Ishikawa (cell line): ENCODE results near the gene SRA1.

ENCODE experiments used
- CEBPB ChIP-seq: IDR thresholded peaks from 2 replicates; pipeline ENCODE4 v1.6.1; 2012
- CREB1 ChIP-seq: IDR thresholded peaks from 2 replicates; pipeline ENCODE4 v1.6.1; 2012; ENCODE audit warnings: low read depth
- EP300 ChIP-seq: IDR thresholded peaks from 2 replicates; pipeline ENCODE4 v1.6.1; 2012; ENCODE audit warnings: borderline replicate concordance
- FOXM1 ChIP-seq: IDR thresholded peaks from 2 replicates; pipeline ENCODE4 v1.6.1; 2012; ENCODE audit warnings: low read depth, borderline replicate concordance
- NFIC ChIP-seq: IDR thresholded peaks from 2 replicates; pipeline ENCODE4 v1.6.1; 2012
- RAD21 ChIP-seq: IDR thresholded peaks from 2 replicates; pipeline ENCODE4 v1.6.1; 2012; ENCODE audit warnings: low read depth
- TAF1 ChIP-seq: IDR thresholded peaks from 2 replicates; pipeline ENCODE4 v1.6.1; 2012; ENCODE audit warnings: low read depth, mild to moderate bottlenecking
- TCF12 ChIP-seq: IDR thresholded peaks from 2 replicates; pipeline ENCODE4 v1.6.1; 2012; ENCODE audit warnings: low read depth
- TEAD4 ChIP-seq: IDR thresholded peaks from 2 replicates; pipeline ENCODE4 v1.6.1; 2012
- YY1 ChIP-seq: IDR thresholded peaks from 2 replicates; pipeline ENCODE4 v1.6.1; 2012; ENCODE audit warnings: low read depth
- ZBTB7A ChIP-seq: IDR thresholded peaks from 2 replicates; pipeline ENCODE4 v1.6.1; 2012; ENCODE audit warnings: low read depth
- TF ChIP-seq, protein P1 (sequence below): IDR thresholded peaks from 2 replicates; pipeline ENCODE4 v1.6.1; 2012; ENCODE audit warnings: low read depth, mild to moderate bottlenecking
- TF ChIP-seq, protein P2 (sequence below): IDR thresholded peaks from 2 replicates; pipeline ENCODE4 v1.6.1; 2012
- TF ChIP-seq, protein P3 (sequence below): IDR thresholded peaks from 2 replicates; pipeline ENCODE4 v1.6.1; 2012

DNA sequence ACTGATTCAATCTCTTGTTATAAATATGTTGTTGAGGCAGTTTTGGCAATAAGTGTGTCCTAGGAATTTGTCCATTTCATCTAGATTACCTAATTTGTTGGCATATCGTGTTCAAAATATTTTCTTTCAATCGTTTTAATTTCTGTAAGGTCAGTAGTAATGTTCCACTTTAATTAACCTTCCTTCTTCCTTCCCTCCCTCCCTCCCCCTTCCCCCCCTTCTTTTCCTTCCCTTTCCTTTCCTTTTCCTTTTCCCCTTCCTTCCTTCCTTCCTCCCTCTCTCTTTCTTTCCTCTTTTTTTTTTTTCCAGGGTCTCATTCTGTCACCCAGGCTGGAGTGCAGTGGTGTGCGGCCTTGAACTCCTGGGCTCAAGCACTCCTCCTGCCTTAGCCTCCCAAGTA is 48.6 kb upstream of the SRA1 start:
- no peak for TF ChIP-seq RAD21
- no peak for TF ChIP-seq ZBTB7A
- TF ChIP-seq, protein P1, sequence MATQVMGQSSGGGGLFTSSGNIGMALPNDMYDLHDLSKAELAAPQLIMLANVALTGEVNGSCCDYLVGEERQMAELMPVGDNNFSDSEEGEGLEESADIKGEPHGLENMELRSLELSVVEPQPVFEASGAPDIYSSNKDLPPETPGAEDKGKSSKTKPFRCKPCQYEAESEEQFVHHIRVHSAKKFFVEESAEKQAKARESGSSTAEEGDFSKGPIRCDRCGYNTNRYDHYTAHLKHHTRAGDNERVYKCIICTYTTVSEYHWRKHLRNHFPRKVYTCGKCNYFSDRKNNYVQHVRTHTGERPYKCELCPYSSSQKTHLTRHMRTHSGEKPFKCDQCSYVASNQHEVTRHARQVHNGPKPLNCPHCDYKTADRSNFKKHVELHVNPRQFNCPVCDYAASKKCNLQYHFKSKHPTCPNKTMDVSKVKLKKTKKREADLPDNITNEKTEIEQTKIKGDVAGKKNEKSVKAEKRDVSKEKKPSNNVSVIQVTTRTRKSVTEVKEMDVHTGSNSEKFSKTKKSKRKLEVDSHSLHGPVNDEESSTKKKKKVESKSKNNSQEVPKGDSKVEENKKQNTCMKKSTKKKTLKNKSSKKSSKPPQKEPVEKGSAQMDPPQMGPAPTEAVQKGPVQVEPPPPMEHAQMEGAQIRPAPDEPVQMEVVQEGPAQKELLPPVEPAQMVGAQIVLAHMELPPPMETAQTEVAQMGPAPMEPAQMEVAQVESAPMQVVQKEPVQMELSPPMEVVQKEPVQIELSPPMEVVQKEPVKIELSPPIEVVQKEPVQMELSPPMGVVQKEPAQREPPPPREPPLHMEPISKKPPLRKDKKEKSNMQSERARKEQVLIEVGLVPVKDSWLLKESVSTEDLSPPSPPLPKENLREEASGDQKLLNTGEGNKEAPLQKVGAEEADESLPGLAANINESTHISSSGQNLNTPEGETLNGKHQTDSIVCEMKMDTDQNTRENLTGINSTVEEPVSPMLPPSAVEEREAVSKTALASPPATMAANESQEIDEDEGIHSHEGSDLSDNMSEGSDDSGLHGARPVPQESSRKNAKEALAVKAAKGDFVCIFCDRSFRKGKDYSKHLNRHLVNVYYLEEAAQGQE, result no peak
- TF ChIP-seq FOXM1, result no peak
- TF ChIP-seq EP300, result no peak
- no peak for TF ChIP-seq TCF12
- TF ChIP-seq CREB1, result no peak
- TF ChIP-seq, protein P2, sequence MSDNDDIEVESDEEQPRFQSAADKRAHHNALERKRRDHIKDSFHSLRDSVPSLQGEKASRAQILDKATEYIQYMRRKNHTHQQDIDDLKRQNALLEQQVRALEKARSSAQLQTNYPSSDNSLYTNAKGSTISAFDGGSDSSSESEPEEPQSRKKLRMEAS, result no peak
- TF ChIP-seq CEBPB, result no peak
- TF ChIP-seq NFIC, result no peak
- TF ChIP-seq, protein P3, sequence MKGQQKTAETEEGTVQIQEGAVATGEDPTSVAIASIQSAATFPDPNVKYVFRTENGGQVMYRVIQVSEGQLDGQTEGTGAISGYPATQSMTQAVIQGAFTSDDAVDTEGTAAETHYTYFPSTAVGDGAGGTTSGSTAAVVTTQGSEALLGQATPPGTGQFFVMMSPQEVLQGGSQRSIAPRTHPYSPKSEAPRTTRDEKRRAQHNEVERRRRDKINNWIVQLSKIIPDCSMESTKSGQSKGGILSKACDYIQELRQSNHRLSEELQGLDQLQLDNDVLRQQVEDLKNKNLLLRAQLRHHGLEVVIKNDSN, result no peak
- no peak for TF ChIP-seq YY1
- no peak for TF ChIP-seq TAF1
- TF ChIP-seq TEAD4, result no peak
